HG02852 (cell line): ENCODE data around the gene DDX51.
"Not testable (repeated sequence)": the region's sequence is repeated elsewhere in the genome, so short reads cannot be mapped to it uniquely, and the experiment has no call there.

Source experiments
- ATAC-seq: cut with Tn5 transposase; IDR thresholded peaks from one replicate; pipeline ENCODE4 v1.9.1; 2021; ENCODE audit warnings: mild to moderate bottlenecking, moderate library complexity; ENCODE audit not compliant: unreplicated experiment

DDX51 gene

DNA sequence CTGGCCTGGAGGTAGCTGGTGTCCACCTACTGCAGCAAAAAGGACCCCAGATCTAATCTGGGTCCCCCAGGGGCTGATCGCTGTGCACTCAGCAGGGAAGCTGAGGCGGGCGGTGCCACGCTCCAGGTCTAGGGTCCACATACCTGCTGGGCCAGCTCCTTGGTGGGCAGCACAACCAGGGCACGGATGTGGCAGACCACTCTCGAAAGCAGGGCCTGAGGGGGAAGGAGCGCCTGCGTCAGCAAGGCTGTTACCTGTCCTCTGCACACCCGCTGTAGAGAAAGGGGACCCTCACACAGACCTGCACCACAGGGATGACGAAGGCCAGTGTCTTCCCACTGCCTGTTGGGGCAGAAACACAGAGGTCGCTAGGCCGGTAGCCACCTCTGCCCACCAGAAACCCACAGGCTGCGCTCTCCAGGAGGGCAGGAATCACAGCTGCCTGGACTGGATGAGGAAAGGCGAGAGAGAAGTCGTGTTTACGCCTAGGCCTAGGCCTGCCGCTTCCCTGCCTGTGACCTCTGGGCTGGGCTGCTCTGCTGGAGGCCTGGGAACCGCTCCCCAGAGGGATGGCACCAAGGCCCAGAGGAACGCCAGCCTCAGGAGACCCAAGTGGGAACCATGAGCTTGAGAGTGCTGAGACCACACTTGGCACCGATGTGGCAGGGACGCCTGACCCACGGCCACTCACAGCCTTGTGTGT is 2.0 kb downstream of the DDX51 start:
- no peak for ATAC-seq

- no peak for ATAC-seq
Observed at GRCh38 chr12:132140918-132141841, 2.9 kb downstream of the DDX51 start.

- no peak for ATAC-seq
Observed at GRCh38 chr12:132140501-132140900, 3.6 kb downstream of the DDX51 start.

DNA sequence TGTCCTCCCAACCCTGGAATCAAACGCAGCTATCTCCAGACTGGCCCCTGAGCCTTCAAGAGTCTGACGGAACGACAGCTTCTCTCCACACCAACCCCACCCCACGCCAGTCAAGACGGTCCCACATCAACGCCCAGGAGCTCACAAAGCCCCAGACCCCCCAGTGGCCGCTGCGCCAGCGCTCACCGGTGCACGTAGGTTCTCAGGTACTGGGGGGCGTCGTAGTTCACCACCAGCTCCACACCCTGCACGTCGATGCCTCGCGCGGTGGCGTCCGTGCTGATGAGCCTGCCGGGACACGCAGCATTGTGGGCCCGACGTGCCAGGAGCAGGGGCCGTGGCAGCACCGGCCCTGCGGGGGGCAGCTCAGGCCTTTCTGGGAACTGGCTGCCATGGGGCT is 4.2 kb downstream of the DDX51 start:
- ATAC-seq, result no peak

DNA sequence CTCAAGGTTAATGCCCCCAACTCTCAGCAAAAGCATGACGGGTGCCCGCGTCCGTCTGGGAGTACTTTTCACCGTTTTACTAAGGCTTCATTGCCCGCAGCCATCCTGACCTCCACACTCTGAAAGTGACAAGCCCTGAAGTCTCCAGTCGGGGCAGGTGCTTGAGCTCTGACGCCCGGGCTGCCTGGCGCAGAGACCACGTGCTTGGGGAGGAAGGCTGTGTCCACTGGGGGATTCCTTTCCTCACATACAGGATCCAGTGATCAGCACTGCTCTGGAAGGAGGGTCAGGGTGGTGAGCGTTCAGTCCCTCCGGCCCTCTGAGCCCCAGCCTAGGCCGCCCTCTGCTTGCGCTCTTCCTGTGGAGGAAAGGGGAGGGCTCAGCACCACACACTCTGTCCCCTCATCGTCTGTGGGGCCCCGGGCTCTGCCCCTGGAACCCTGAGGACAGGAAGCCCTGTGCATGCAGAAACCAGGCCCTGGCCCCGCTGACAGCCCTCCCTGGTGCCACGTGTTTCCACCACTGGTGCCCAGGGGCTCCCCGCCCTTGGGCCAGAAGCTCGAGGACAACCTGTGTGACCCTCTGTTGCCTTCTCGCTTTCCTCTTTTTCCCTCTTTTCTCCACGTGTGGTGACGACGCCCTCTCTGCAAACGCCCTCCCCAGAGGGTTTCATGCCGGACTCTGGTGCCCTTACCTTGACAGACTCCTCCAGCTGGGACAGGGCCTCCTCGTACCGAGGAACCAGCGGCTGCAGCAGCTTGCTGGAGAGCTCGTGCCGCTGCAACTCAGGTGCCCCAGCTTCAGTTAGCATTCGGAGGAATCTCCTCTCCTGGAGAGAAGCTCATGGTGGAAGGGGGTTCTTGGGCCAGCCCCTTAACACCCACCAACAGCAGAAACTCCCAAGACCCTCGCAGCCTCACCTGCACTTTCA is 4.9 kb downstream of the DDX51 start:
- no peak for ATAC-seq

DNA sequence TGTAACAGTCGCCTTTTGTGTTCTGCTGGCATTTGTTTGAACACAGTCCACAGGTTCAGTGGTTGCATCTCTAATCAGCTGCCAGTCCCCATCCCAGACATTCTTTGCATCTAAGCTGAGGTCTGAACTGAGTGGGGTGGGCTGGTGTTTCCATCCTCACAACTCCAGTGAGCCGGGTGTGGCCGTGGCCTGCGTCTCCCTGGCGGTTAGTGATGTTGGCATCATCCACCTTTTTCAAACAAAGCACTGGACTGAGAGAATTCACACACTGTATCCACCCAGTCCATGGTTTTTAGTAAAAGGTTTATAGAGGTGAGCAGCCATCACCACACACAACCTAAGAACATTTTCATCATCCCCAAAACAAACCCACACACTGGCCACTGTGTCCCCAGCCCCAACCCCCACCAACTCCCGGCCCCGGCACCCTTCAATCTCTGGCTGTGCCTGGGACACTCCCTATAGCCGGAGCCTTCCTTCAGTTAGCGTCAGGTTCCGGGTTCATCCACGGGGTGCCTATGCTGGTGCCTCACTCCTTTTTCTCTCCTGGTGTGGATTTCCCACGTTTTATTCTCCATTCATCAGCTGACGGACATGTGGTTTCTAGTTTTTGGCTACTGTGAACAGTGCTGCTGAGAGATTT is 6.5 kb downstream of the DDX51 start:
- ATAC-seq, result no peak

GRCh38 chr12:132136226-132136625 is 7.9 kb downstream of the DDX51 start:
- ATAC-seq, result not testable (repeated sequence)

GRCh38 chr12:132134653-132135183 is 9.4 kb downstream of the DDX51 start:
- ATAC-seq, result not testable (repeated sequence)

DNA sequence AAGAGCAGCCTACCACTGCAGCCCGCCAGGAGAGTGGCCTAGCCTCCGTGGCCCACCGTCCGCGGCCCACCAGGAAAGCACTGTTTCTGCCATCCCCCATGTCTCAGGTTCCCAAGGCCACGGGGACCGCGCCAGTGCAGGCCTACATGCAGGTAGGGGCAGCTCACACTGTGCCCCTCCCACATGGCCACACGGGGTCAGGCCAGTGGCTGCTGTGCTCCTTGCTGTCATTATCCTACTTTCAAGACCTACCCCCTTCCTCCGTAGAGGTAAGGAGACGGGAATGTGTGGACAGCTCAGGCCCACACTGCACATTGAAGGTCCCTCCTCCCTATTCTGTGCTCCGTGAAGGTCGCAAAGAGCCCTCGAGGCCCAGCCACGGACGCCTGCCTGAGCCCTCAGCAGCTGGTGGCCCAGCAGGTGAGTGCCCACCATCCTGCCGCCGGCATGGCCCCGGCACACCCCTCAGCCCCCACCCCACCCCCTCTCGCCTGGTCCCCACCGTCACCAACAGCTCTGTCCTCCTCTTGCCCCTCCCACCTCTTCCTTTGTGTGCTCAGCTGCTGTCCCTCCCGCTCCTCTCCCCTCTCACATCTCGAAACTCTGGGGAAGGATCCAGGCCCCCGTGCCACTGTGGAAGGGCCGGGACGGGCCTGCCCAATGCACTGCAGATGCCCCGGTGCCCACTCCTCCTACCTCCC is 10.0 kb downstream of the DDX51 start:
- ATAC-seq, result no peak

- no peak for ATAC-seq
Observed at GRCh38 chr12:132132609-132133430, 11.3 kb downstream of the DDX51 start.

GRCh38 chr12:132131952-132132351 is 12.2 kb downstream of the DDX51 start:
- ATAC-seq, result no peak

- ATAC-seq, result no peak
Observed at GRCh38 chr12:132131229-132131628, 12.9 kb downstream of the DDX51 start.

GRCh38 chr12:132130690-132131089 is 13.4 kb downstream of the DDX51 start:
- ATAC-seq, result no peak

DNA sequence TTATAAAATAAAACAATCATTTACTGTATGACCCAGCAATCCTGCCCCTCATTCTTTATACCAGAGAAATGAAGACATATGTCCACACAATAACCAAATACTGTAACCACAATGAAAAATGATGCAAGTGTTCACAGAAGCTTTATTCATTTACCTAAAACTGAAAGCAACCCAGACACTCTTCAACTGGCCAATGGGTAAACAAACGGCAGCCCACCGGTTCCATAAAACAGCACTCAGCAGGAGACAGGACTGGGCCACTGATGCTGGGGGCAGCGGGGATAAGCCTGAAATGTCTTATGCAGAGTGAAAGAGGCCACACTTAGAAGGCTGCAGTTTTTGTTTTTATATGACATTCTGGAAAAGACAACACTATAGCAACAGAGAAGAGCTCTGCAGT is 15.1 kb downstream of the DDX51 start:
- ATAC-seq, result no peak

- ATAC-seq, result no peak
Observed at GRCh38 chr12:132127041-132127440, 17.1 kb downstream of the DDX51 start.

DNA sequence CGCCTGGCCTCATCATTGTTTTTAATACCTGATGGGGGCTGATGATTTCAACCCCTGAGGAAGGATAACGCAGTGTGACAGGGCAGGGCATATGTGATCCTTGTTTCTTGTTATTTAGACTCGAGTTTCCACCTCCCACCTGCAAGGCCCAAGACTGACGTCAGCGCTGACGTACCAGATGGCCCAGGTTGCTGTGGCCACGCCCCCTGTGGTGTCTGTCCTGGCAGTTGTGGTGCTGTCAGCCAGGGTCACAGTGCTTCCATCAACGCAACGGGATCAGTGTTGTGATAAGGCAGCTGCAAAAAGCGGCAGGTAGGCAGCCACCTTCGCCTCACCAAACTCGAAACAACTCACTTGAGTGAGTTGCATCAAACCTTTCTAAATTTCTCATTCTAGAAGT is 18.4 kb downstream of the DDX51 start:
- ATAC-seq, result no peak

- no peak for ATAC-seq
Observed at GRCh38 chr12:132124766-132125425, 19.2 kb downstream of the DDX51 start.
